Fibroblast of pulmonary artery (primary cell): Measurements from ENCODE around the gene SERPINA3.
A peak's percentile ranks its signal among the peaks of the same experiment; 100 is the strongest.

Experiments
- DNase-seq: peaks from one replicate; pipeline ENCODE4 v3.0.0-alpha.2; 2010; ENCODE audit warnings: low read depth
- H3K4me3 ChIP-seq: replicated peaks from 2 replicates; pipeline ENCODE4 v1.5.1; 2011; ENCODE audit warnings: low read depth, mild to moderate bottlenecking, control low read depth, low read length, moderate library complexity
- TF ChIP-seq, protein P1 (sequence below): IDR thresholded peaks from 2 replicates; pipeline ENCODE4 v1.5.1; 2011; ENCODE audit warnings: mild to moderate bottlenecking, control low read depth, low read length, inconsistent platforms; ENCODE audit errors: missing control alignments

Gene SERPINA3

DNA sequence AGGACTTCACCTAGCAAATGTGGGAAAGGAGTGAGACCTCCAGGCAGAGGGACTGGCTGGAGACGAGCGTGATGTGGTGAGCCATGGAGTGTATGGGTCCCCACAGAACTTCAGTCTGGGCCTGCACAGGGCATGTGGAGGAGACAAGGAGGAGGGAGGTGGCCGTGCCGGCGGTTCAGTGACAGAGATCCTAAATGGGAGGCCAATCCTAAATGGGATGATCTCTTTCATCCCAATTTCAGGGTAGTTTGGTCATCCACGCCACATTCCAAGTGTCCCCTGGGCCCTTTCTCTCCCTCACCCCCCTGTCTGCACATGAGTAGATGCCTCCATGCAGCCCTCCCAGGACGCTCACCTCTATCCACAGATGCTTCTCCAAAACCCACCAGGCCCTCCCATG lies 17.8 kb upstream of the SERPINA3 start:
- no peak for DNase-seq
- TF ChIP-seq, protein P1, sequence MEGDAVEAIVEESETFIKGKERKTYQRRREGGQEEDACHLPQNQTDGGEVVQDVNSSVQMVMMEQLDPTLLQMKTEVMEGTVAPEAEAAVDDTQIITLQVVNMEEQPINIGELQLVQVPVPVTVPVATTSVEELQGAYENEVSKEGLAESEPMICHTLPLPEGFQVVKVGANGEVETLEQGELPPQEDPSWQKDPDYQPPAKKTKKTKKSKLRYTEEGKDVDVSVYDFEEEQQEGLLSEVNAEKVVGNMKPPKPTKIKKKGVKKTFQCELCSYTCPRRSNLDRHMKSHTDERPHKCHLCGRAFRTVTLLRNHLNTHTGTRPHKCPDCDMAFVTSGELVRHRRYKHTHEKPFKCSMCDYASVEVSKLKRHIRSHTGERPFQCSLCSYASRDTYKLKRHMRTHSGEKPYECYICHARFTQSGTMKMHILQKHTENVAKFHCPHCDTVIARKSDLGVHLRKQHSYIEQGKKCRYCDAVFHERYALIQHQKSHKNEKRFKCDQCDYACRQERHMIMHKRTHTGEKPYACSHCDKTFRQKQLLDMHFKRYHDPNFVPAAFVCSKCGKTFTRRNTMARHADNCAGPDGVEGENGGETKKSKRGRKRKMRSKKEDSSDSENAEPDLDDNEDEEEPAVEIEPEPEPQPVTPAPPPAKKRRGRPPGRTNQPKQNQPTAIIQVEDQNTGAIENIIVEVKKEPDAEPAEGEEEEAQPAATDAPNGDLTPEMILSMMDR, result no peak
- no peak overlapping the region for H3K4me3 ChIP-seq

GRCh38 chr14:94595912-94596311 lies 16.3 kb upstream of the SERPINA3 start:
- TF ChIP-seq, protein P1, result no peak
- no peak overlapping the region for H3K4me3 ChIP-seq
- DNase-seq, result no peak

DNA sequence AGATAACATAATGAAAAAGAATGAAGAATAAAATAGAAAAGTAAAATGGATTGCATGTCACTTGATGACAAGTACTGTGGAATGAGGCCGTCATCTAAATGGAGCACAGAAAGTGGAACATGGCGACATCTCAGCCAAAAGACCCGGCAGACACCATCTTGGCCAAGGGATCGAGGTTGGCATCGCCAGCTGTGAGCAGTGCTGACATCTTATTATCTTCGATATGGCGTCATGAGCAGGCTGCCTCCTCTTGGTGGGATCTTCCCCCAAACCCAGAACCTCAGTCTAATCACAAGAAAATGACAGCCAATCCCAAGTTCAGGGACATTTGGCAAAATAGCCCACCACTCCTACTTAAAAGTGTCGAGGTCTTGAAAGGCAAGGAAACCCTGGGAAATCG lies 15.8 kb upstream of the SERPINA3 start:
- TF ChIP-seq, protein P1, result no peak
- no peak overlapping the region for H3K4me3 ChIP-seq

GRCh38 chr14:94597788-94598187 lies 14.4 kb upstream of the SERPINA3 start:
- no peak for DNase-seq
- H3K4me3 ChIP-seq, result no peak overlapping the region
- TF ChIP-seq, protein P1, result no peak

More for the DNA sequence above, 15.8 kb upstream of the SERPINA3 start:
- no peak for DNase-seq

DNA sequence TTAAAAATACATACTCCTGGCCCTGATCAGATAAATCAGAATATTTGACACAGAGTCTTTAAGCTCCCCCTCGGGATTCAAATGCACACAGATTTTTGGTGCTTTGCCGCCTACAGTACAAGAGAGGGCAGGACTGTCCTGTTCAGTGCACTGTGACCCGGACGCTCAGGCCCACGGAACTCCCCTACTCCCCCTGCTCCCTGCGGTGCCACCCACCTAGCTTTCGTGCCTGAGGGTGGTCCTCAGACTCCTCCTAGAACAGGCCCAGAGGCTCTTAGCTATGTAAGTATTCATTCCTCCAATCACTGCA lies 13.7 kb upstream of the SERPINA3 start:
- TF ChIP-seq, protein P1, result no peak
- H3K4me3 ChIP-seq, result no peak overlapping the region
- no peak for DNase-seq

- DNase-seq, result peak; percentile 99
- TF ChIP-seq, protein P1, result no peak
- H3K4me3 ChIP-seq, result no peak overlapping the region
Measured at GRCh38 chr14:94598816-94599655, 13.2 kb upstream of the SERPINA3 start.

- H3K4me3 ChIP-seq, result no peak overlapping the region
- TF ChIP-seq, protein P1, result no peak
- peak; percentile 39 for DNase-seq
Measured at GRCh38 chr14:94599656-94600004, 12.6 kb upstream of the SERPINA3 start.
